ENCODE results near the gene MAGOHB. TPM values are rescaled to one million over a fixed set of nuclear protein-coding genes. Genes with fewer than 3 reads are reported as not detected.

The MAGOHB gene
- total RNA-seq, 1 experiment from 2014 or later: 36.8 TPM

DNA sequence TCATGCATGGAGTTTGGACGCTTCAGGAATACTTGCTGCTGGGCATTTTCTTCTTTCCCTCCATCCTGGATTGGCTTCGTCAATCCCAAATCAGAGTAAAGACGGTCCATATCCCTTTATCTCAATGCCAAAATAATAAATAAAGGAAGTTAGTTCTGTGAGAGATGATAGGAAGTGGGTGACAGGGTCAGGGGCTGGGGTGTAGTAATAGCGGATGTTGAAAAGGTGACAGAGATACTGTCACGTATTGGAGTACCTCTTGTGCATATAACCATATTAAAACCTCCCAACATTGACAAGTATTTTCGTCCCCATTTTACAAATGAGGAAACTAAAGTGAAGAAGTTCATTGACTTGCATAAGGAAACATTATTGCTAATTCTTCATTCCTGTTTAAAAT is 12.4 kb downstream of the MAGOHB start:
- CTCF ChIA-PET: no interaction called here
- Histone ChIP-seq H3K4me3 (ENCODE audit: low read length) (no peak overlapping the region), H3K27ac (ENCODE audit: low read length) (no peak overlapping the region), H3K27me3 (ENCODE audit: low read length) (no peaks in the 10 kb centered on the region), H3K9ac (ENCODE audit: low read length) (no peak overlapping the region), H3K9me3 (ENCODE audit: low read length) (no peaks in the 10 kb centered on the region), H4K20me1 (ENCODE audit: low read length) (no peaks in the 10 kb centered on the region), H2AFZ (ENCODE audit: low read length) (no peak overlapping the region), H3F3A (ENCODE audit: low read length, unreplicated experiment) (no peaks in the 10 kb centered on the region), H3K9me2 (replicated peaks; ENCODE audit: low read length) (no peaks in the 10 kb centered on the region), H3K79me2 (ENCODE audit: low read length) (no peaks in the 10 kb centered on the region), H3K4me2 (ENCODE audit: low read length) (no peak overlapping the region), H3K4me1 (ENCODE audit: insufficient read depth, low read length) (peaks cover 6% of the 10 kb centered on the region; the same call in 1 of the 2 replicates), H3K36me3 (ENCODE audit: low read depth, low read length) (peaks cover 3% of the 10 kb centered on the region; the same call in 1 of the 2 replicates)
- POLR2A ChIA-PET (ENCODE audit: unreplicated experiment): no interaction called here
- intact Hi-C loops (cut with micrococcal nuclease): no loop called here
- DNase-seq (no peak), ATAC-seq (no peak)
- TF ChIP-seq EZH2 (IDR thresholded peaks at IDR 0.05; ENCODE audit: low read length, unreplicated experiment) (no peak), EZH2phosphoT487 (IDR thresholded peaks at IDR 0.05; ENCODE audit: borderline replicate concordance, low read length) (no peak)
- TF ChIP-seq, protein P1, sequence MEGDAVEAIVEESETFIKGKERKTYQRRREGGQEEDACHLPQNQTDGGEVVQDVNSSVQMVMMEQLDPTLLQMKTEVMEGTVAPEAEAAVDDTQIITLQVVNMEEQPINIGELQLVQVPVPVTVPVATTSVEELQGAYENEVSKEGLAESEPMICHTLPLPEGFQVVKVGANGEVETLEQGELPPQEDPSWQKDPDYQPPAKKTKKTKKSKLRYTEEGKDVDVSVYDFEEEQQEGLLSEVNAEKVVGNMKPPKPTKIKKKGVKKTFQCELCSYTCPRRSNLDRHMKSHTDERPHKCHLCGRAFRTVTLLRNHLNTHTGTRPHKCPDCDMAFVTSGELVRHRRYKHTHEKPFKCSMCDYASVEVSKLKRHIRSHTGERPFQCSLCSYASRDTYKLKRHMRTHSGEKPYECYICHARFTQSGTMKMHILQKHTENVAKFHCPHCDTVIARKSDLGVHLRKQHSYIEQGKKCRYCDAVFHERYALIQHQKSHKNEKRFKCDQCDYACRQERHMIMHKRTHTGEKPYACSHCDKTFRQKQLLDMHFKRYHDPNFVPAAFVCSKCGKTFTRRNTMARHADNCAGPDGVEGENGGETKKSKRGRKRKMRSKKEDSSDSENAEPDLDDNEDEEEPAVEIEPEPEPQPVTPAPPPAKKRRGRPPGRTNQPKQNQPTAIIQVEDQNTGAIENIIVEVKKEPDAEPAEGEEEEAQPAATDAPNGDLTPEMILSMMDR (conservative IDR thresholded peaks at IDR 0.05; ENCODE audit: low read depth, low read length): no peak
- BruUV-seq (replicated peaks): no TSS peak

DNA sequence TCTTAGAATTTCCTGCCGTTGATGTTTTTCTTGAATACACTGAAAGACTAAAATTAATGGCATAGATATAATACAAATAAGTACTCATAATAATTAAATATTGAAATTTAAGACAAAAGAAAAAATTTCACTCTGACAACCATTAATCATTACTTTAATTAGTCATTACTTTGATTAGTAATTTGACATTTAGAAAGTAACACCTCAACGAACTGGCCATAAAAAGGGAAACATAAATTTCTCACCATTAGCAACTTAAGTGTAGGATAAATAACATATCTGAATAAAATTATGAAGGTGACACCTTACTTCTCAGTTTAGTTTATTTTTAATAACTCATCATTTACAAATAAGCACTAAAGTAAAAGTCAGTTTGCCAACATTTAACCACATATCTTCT is 17.5 kb downstream of the MAGOHB start:
- H3K27ac ChIP-seq (ENCODE audit: low read length): no peak overlapping the region
- H3K9ac ChIP-seq (ENCODE audit: low read length): no peak overlapping the region
- H3K9me2 ChIP-seq (replicated peaks; ENCODE audit: low read length): no peaks in the 10 kb centered on the region
- H3K27me3 ChIP-seq (ENCODE audit: low read length): no peaks in the 10 kb centered on the region
- POLR2A ChIA-PET (ENCODE audit: unreplicated experiment): no interaction called here
- H2AFZ ChIP-seq (ENCODE audit: low read length): no peak overlapping the region
- TF ChIP-seq, protein P1 (conservative IDR thresholded peaks at IDR 0.05; ENCODE audit: low read depth, low read length): no peak
- no peak for TF ChIP-seq EZH2 (IDR thresholded peaks at IDR 0.05; ENCODE audit: low read length, unreplicated experiment)
- TF ChIP-seq EZH2phosphoT487 (IDR thresholded peaks at IDR 0.05; ENCODE audit: borderline replicate concordance, low read length): no peak
- intact Hi-C loops (cut with micrococcal nuclease): no loop called here
- H4K20me1 ChIP-seq (ENCODE audit: low read length): no peaks in the 10 kb centered on the region
- peaks cover 3% of the 10 kb centered on the region; the same call in 1 of the 2 replicates for H3K36me3 ChIP-seq (ENCODE audit: low read depth, low read length)
- no peaks in the 10 kb centered on the region for H3F3A ChIP-seq (ENCODE audit: low read length, unreplicated experiment)
- H3K4me2 ChIP-seq (ENCODE audit: low read length): no peak overlapping the region
- BruUV-seq (replicated peaks): no TSS peak
- H3K9me3 ChIP-seq (ENCODE audit: low read length): no peaks in the 10 kb centered on the region
- CTCF ChIA-PET: no interaction called here
- DNase-seq (no peak), ATAC-seq (no peak)
- H3K79me2 ChIP-seq (ENCODE audit: low read length): no peaks in the 10 kb centered on the region
- H3K4me3 ChIP-seq (ENCODE audit: low read length): no peak overlapping the region
- H3K4me1 ChIP-seq (ENCODE audit: insufficient read depth, low read length): peaks cover 6% of the 10 kb centered on the region; the same call in 1 of the 2 replicates

DNA sequence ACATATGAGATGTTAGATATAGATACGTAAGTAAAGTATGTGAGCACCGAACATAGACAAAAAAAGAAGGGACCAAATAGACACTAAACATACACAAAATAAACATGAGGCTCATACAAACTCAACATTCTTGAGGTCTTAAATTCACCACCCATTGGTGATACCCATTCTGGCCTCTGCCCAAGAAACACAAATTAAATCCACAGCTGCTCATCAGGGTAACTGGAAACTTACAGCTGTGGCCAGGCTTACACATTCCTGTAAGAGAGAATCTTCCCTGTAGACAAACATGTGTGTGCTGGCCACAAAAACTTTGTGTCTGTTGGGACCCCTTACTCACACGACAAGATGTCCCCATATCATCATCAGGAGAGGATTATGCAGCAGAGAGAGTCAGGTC is 22.4 kb downstream of the MAGOHB start:
- Histone ChIP-seq H4K20me1 (ENCODE audit: low read length) (no peaks in the 10 kb centered on the region), H3K4me3 (ENCODE audit: low read length) (no peak overlapping the region), H3K9me3 (ENCODE audit: low read length) (no peaks in the 10 kb centered on the region), H3K4me2 (ENCODE audit: low read length) (no peak overlapping the region), H3K36me3 (ENCODE audit: low read depth, low read length) (no peaks in the 10 kb centered on the region), H3F3A (ENCODE audit: low read length, unreplicated experiment) (peaks cover 3% of the 10 kb centered on the region), H3K27me3 (ENCODE audit: low read length) (no peaks in the 10 kb centered on the region), H2AFZ (ENCODE audit: low read length) (no peak overlapping the region), H3K9ac (ENCODE audit: low read length) (no peak overlapping the region), H3K9me2 (replicated peaks; ENCODE audit: low read length) (no peaks in the 10 kb centered on the region), H3K4me1 (ENCODE audit: insufficient read depth, low read length) (no peaks in the 10 kb centered on the region), H3K27ac (ENCODE audit: low read length) (no peak overlapping the region), H3K79me2 (ENCODE audit: low read length) (no peaks in the 10 kb centered on the region)
- TF ChIP-seq EZH2phosphoT487 (IDR thresholded peaks at IDR 0.05; ENCODE audit: borderline replicate concordance, low read length): no peak
- TF ChIP-seq EZH2 (IDR thresholded peaks at IDR 0.05; ENCODE audit: low read length, unreplicated experiment): no peak
- TF ChIP-seq, protein P1 (conservative IDR thresholded peaks at IDR 0.05; ENCODE audit: low read depth, low read length): no peak
- no peak for DNase-seq
- BruUV-seq (replicated peaks): no TSS peak
- no peak for ATAC-seq
- intact Hi-C loops (cut with micrococcal nuclease): no loop called here
- ChIA-PET CTCF (no interaction called here), POLR2A (ENCODE audit: unreplicated experiment) (no interaction called here)
